ENCODE measurements around the gene CCR1.

- TF ChIP-seq CTCF (IDR thresholded peaks at IDR 0.05; ENCODE audit: insufficient read depth, low read depth, low read length) (no peak), EZH2 (IDR thresholded peaks at IDR 0.05; ENCODE audit: insufficient read depth, low read length) (no peak)
These were observed 1.8 kb upstream of the CCR1 start for GRCh38 chr3:46209746-46210470.

Measured in astrocyte (in vitro differentiated cells and primary cell).